ENCODE results near the gene BCL7B. TPM values are rescaled to one million over a fixed set of nuclear protein-coding genes. Genes with fewer than 3 reads are reported as not detected.

Gene BCL7B
- total and polyA plus RNA-seq, 2 of the 13 experiments (the other 11 are each of a cell fraction or from before 2014, with no cell fraction given), result 24.3 to 38.2 TPM

DNA sequence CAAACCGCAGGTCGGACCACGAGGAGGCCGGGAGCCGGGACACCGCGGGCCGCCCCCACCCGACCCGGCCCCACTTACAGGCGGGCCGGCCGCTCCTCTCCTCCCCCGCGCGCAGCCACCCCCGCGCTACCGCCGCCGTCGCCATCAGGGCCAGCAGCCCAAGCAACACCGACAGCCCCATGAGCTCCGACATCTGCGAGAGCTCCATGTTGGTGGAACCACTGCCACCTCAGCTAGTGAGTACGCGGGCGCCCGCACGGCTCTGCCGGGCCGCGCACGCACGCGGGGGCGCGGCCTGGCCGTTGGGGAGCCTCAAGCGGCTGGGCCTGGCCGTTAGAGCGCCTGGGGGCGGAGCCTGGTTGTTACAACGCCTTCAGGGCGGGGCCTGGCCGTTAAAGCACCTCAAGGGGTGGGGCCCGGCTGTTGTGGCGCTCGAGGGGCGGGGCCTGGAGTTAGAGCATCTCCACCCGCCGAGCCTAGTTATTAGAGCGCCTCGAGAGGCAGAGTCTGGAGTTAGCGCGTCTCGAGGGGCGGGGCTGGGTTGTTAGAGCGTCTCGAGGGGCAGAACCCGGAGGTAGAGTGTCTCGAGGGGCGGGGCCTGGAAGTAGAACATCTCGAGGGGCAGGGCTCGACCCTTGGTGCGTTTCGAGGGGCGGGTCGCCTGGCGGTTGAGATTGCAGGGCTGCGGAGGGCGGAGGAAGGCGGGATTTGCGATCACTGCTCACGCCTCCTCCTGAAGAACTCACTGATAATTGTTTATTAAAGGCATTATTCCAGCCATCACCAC, 21.0 kb upstream of the BCL7B start, which contains the start of gene TBL2 (continued):
- TF ChIP-seq, protein P1, sequence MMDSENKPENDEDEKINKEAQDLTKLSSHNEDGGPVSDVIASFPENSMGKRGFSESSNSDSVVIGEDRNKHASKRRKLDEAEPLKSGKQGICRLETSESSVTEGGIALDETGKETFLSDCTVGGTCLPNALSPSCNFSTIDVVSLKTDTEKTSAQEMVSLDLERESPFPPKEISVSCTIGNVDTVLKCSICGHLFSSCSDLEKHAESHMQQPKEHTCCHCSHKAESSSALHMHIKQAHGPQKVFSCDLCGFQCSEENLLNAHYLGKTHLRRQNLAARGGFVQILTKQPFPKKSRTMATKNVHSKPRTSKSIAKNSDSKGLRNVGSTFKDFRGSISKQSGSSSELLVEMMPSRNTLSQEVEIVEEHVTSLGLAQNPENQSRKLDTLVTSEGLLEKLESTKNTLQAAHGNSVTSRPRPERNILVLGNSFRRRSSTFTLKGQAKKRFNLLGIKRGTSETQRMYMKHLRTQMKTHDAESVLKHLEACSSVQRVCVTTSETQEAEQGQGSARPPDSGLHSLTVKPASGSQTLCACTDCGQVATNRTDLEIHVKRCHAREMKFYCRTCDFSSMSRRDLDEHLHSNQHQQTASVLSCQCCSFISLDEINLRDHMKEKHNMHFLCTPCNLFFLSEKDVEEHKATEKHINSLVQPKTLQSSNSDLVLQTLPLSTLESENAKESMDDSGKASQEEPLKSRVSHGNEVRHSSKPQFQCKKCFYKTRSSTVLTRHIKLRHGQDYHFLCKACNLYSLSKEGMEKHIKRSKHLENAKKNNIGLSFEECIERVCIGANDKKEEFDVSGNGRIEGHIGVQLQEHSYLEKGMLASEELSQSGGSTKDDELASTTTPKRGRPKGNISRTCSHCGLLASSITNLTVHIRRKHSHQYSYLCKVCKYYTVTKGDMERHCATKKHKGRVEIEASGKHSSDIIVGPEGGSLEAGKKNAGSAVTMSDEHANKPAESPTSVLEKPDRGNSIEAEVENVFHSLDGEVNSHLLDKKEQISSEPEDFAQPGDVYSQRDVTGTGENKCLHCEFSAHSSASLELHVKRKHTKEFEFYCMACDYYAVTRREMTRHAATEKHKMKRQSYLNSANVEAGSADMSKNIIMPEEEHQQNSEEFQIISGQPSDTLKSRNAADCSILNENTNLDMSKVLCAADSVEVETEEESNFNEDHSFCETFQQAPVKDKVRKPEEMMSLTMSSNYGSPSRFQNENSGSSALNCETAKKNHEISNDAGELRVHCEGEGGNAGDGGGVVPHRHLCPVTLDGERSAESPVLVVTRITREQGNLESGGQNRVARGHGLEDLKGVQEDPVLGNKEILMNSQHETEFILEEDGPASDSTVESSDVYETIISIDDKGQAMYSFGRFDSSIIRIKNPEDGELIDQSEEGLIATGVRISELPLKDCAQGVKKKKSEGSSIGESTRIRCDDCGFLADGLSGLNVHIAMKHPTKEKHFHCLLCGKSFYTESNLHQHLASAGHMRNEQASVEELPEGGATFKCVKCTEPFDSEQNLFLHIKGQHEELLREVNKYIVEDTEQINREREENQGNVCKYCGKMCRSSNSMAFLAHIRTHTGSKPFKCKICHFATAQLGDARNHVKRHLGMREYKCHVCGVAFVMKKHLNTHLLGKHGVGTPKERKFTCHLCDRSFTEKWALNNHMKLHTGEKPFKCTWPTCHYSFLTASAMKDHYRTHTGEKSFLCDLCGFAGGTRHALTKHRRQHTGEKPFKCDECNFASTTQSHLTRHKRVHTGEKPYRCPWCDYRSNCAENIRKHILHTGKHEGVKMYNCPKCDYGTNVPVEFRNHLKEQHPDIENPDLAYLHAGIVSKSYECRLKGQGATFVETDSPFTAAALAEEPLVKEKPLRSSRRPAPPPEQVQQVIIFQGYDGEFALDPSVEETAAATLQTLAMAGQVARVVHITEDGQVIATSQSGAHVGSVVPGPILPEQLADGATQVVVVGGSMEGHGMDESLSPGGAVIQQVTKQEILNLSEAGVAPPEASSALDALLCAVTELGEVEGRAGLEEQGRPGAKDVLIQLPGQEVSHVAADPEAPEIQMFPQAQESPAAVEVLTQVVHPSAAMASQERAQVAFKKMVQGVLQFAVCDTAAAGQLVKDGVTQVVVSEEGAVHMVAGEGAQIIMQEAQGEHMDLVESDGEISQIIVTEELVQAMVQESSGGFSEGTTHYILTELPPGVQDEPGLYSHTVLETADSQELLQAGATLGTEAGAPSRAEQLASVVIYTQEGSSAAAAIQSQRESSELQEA (CRISPR knock-in tag; IDR thresholded peaks at IDR 0.05; ENCODE audit: not compliant biosample characterization), result no peak
- TF ChIP-seq ZNF790 (CRISPR knock-in tag; IDR thresholded peaks at IDR 0.05; ENCODE audit: borderline replicate concordance) (no peak), ZNF280D (CRISPR knock-in tag; IDR thresholded peaks at IDR 0.05) (no peak), ZNF121 (CRISPR knock-in tag; IDR thresholded peaks at IDR 0.05) (no peak), ZKSCAN5 (CRISPR knock-in tag; IDR thresholded peaks at IDR 0.05) (no peak), RELA (CRISPR knock-in tag; IDR thresholded peaks at IDR 0.05) (no peak), ZNF367 (CRISPR knock-in tag; IDR thresholded peaks at IDR 0.05; ENCODE audit: borderline replicate concordance) (no peak), SOX6 (IDR thresholded peaks at IDR 0.05) (no peak), SOX6 (CRISPR knock-in tag; IDR thresholded peaks at IDR 0.05) (no peak; the same call in 1 of the 2 replicates), ZNF44 (CRISPR knock-in tag; IDR thresholded peaks at IDR 0.05) (no peak), MZF1 (CRISPR knock-in tag; IDR thresholded peaks at IDR 0.05; ENCODE audit: borderline replicate concordance) (no peak), PLRG1 (conservative IDR thresholded peaks at IDR 0.05) (no peak), SMARCE1 (IDR thresholded peaks at IDR 0.05; ENCODE audit: borderline replicate concordance) (no peak), NR1H2 (CRISPR knock-in tag; IDR thresholded peaks at IDR 0.05; ENCODE audit: borderline replicate concordance, low read depth) (no peak)
- TF ChIP-seq, protein P2, sequence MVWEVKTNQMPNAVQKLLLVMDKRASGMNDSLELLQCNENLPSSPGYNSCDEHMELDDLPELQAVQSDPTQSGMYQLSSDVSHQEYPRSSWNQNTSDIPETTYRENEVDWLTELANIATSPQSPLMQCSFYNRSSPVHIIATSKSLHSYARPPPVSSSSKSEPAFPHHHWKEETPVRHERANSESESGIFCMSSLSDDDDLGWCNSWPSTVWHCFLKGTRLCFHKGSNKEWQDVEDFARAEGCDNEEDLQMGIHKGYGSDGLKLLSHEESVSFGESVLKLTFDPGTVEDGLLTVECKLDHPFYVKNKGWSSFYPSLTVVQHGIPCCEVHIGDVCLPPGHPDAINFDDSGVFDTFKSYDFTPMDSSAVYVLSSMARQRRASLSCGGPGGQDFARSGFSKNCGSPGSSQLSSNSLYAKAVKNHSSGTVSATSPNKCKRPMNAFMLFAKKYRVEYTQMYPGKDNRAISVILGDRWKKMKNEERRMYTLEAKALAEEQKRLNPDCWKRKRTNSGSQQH (CRISPR knock-in tag; IDR thresholded peaks at IDR 0.05; ENCODE audit: low read depth), result no peak
